CD14-positive monocyte (primary cell): ENCODE measurements around the gene SH3GL3. TPM values are rescaled to one million over a fixed set of nuclear protein-coding genes. Genes with fewer than 3 reads are reported as not detected.

Source experiments
- DNase-seq, 3 donors: peaks; one replicate each; pipeline ENCODE4 v3.0.0-alpha.2; 2011 to 2022
- H2AFZ ChIP-seq: 2 replicates; pipeline ENCODE4 v1.6.0; 2012; ENCODE audit warnings: mild to moderate bottlenecking, low read depth, low read length, inconsistent platforms; ENCODE audit not compliant: insufficient read depth, poor library complexity, severe bottlenecking
- H3K27ac ChIP-seq, 2 donors: 1 replicate in 1 of 2; 2 replicates in 1 of 2; pipeline ENCODE4 v1.5.1; 2012 to 2013; ENCODE audit warnings: low read length in 2 of 2, control low read depth in 1 of 2, inconsistent platforms in 1 of 2, low read depth in 1 of 2, mild to moderate bottlenecking in 1 of 2
- H3K27me3 ChIP-seq, 2 donors: one replicate each; pipeline versions ENCODE4 v1.6.0 to v1.6.1; 2011 to 2013; ENCODE audit warnings: low read length in 2 of 2; ENCODE audit not compliant: control insufficient read depth in 2 of 2, insufficient read depth in 2 of 2
- H3K36me3 ChIP-seq, 2 donors: replicated peaks in 1 of 2; 1 replicate in 1 of 2; 2 replicates in 1 of 2; pipeline versions ENCODE4 v1.5.1 to v1.6.1; 2012 to 2013; ENCODE audit warnings: low read length in 2 of 2, control low read depth in 1 of 2, inconsistent platforms in 1 of 2, mild to moderate bottlenecking in 1 of 2; ENCODE audit not compliant: insufficient read depth in 2 of 2, control insufficient read depth in 1 of 2
- H3K4me1 ChIP-seq, 2 donors: 1 replicate in 1 of 2; 2 replicates in 1 of 2; pipeline versions ENCODE4 v1.5.1 to v1.6.1; 2012 to 2013; ENCODE audit warnings: low read length in 2 of 2, control low read depth in 1 of 2, inconsistent platforms in 1 of 2, mild to moderate bottlenecking in 1 of 2, moderate library complexity in 1 of 2; ENCODE audit not compliant: insufficient read depth in 2 of 2, control insufficient read depth in 1 of 2
- H3K4me2 ChIP-seq: replicated peaks from 2 replicates; pipeline ENCODE3; 2012; ENCODE audit warnings: low read length, moderate library complexity, mild to moderate bottlenecking; ENCODE audit not compliant: poor library complexity, severe bottlenecking; ENCODE audit errors: extremely low read depth
- H3K4me3 ChIP-seq, 3 experiments: fragments of 200-600 bp in 1 of 3; sonication (generic) in 1 of 3; replicated peaks in 1 of 3; 1 replicate in 2 of 3; 2 replicates in 1 of 3; pipeline ENCODE4 v1.5.1; 2011 to 2013; ENCODE audit warnings: low read length in 3 of 3, mild to moderate bottlenecking in 3 of 3, control low read depth in 2 of 3, low read depth in 2 of 3, inconsistent platforms in 1 of 3, moderate library complexity in 1 of 3
- H3K79me2 ChIP-seq: 2 replicates; pipeline ENCODE4 v1.6.0; 2012; ENCODE audit warnings: mild to moderate bottlenecking, control low read depth, inconsistent platforms, low read length, moderate library complexity; ENCODE audit not compliant: insufficient read depth
- H3K9ac ChIP-seq: 2 replicates; pipeline ENCODE4 v1.6.0; 2017; ENCODE audit warnings: low read length, mild to moderate bottlenecking; ENCODE audit not compliant: insufficient read depth, poor library complexity, severe bottlenecking
- H3K9me3 ChIP-seq, 2 donors: replicated peaks in 1 of 2; 1 replicate in 1 of 2; 2 replicates in 1 of 2; pipeline versions ENCODE4 v1.5.1 to v1.6.1; 2012 to 2013; ENCODE audit warnings: low read length in 2 of 2, control low read depth in 1 of 2; ENCODE audit not compliant: control insufficient read depth in 1 of 2, insufficient read depth in 1 of 2
- H4K20me1 ChIP-seq: 2 replicates; pipeline ENCODE4 v1.6.0; 2012; ENCODE audit warnings: mild to moderate bottlenecking, low read length, control low read depth, moderate library complexity; ENCODE audit not compliant: insufficient read depth
- H3K27ac Mint-ChIP-seq, 7 donors: one replicate each; pipeline ENCODE4 v1.8.0; 2020; ENCODE audit warnings: mild to moderate bottlenecking in 7 of 7, mixed read lengths in 7 of 7, moderate library complexity in 6 of 7, inconsistent platforms in 2 of 7
- H3K27me3 Mint-ChIP-seq, 3 donors: one replicate each; pipeline ENCODE4 v1.8.0; 2021 to 2022; ENCODE audit warnings: low read depth in 3 of 3, mild to moderate bottlenecking in 3 of 3, mixed read lengths in 3 of 3, moderate library complexity in 3 of 3, inconsistent platforms in 1 of 3
- H3K36me3 Mint-ChIP-seq, 2 donors: one replicate each; pipeline ENCODE4 v1.8.0; 2020; ENCODE audit warnings: mixed read lengths in 2 of 2, inconsistent platforms in 1 of 2, mild to moderate bottlenecking in 1 of 2
- H3K4me1 Mint-ChIP-seq: one replicate; pipeline ENCODE4 v1.8.0; 2020; ENCODE audit warnings: mild to moderate bottlenecking, mixed read lengths
- H3K4me3 Mint-ChIP-seq, 2 donors: one replicate each; pipeline ENCODE4 v1.8.0; 2020; ENCODE audit warnings: mild to moderate bottlenecking in 2 of 2, mixed read lengths in 2 of 2, moderate library complexity in 1 of 2
- H3K9me3 Mint-ChIP-seq, 7 donors: one replicate each; pipeline ENCODE4 v1.8.0; 2020 to 2022; ENCODE audit warnings: mixed read lengths in 7 of 7, mild to moderate bottlenecking in 6 of 7, moderate library complexity in 6 of 7, inconsistent platforms in 2 of 7
- CTCF ChIP-seq: fragments of 200-600 bp; IDR thresholded peaks from one replicate; pipeline ENCODE4 v1.8.0; 2022; ENCODE audit warnings: antibody characterized with exemption, mild to moderate bottlenecking
- WGBS: methylation state at CpG from one replicate; pipeline ENCODE4 v1.1.5; 2013; ENCODE audit warnings: missing lambda C conversion rate; ENCODE audit not compliant: insufficient coverage; 5-methylcytosine and 5-hydroxymethylcytosine counted together
- intact Hi-C, 2 donors: fragments of 100-400 bp; cut with micrococcal nuclease; formaldehyde crosslinking; loops; one replicate each; pipeline versions ENCODE4 v1.15.0 to v1.15.1; 2023
- polyA plus RNA-seq, 3 donors: library from polyadenylated mRNA; depleted of rRNA in 1 of 3; unstranded in 2 of 3; stranded (reverse) in 1 of 3; fragments of 300-500 nt in 2 of 3; fragments of >200 nt in 1 of 3; fragmentation: Illumina TruSeq in 2 of 3; gene quantifications; 1 replicate in 2 of 3; 2 replicates in 1 of 3; pipeline ENCODE4 v1.2.3, GENCODE V29; 2012 to 2021

The SH3GL3 gene
- polyA plus RNA-seq, 3 donors: not detected

- WGBS: 94% methylated on average over 4 of the region's 14 CpGs
- H3K4me1 ChIP-seq: peaks cover 13 to 16% of the 10 kb centered on the region in 2 donors
- Mint-ChIP-seq H3K27ac (no peak overlapping the region), H3K9me3 (peaks cover 0 to 6% (median 2%) of the 10 kb centered on the region in 7 donors), H3K4me3 (peak overlapping the region in 1 of 2 donors; percentile 92), H3K4me1 (peaks cover 10% of the 10 kb centered on the region), H3K27me3 (peaks cover 42 to 55% (median 54%) of the 10 kb centered on the region in 3 donors), H3K36me3 (no peaks in the 10 kb centered on the region)
- no peak overlapping the region for H2AFZ ChIP-seq
- H3K27ac ChIP-seq: no peak overlapping the region
- H3K79me2 ChIP-seq: no peaks in the 10 kb centered on the region
- peak overlapping the region in 1 of 3 experiments; percentile 68 for H3K4me3 ChIP-seq
- TF ChIP-seq CTCF: no peak
- H3K9ac ChIP-seq: no peak overlapping the region
- no peaks in the 10 kb centered on the region for H3K36me3 ChIP-seq
- peak overlapping the region; percentile 73 for H3K4me2 ChIP-seq
- H4K20me1 ChIP-seq: no peaks in the 10 kb centered on the region
- H3K27me3 ChIP-seq: peaks cover 37 to 47% of the 10 kb centered on the region in 2 donors
- H3K9me3 ChIP-seq: peaks cover 4 to 9% of the 10 kb centered on the region in 2 donors
- no peak for DNase-seq
- intact Hi-C loops: no loop called here
Observed at GRCh38 chr15:83446417-83446816, 724 bp upstream of the SH3GL3 start.

- no peaks in the 10 kb centered on the region for H4K20me1 ChIP-seq
- H2AFZ ChIP-seq: no peak overlapping the region
- TF ChIP-seq CTCF: no peak
- Mint-ChIP-seq H3K4me1 (peaks cover 10% of the 10 kb centered on the region), H3K9me3 (peaks cover 0 to 6% (median 2%) of the 10 kb centered on the region in 7 donors), H3K27ac (no peak overlapping the region), H3K36me3 (no peaks in the 10 kb centered on the region), H3K27me3 (peaks cover 40 to 48% (median 48%) of the 10 kb centered on the region in 3 donors), H3K4me3 (peak overlapping the region in 1 of 2 donors; percentile 53)
- no peak for DNase-seq
- intact Hi-C loops: no loop called here
- H3K27me3 ChIP-seq: peaks cover 37 to 47% of the 10 kb centered on the region in 2 donors
- no peak overlapping the region for H3K4me2 ChIP-seq
- WGBS: 42% methylated on average over 2 of the region's 3 CpGs
- H3K4me1 ChIP-seq: peaks cover 13 to 16% of the 10 kb centered on the region in 2 donors
- no peak overlapping the region for H3K9ac ChIP-seq
- no peaks in the 10 kb centered on the region for H3K79me2 ChIP-seq
- H3K9me3 ChIP-seq: peaks cover 4 to 9% of the 10 kb centered on the region in 2 donors
- no peak overlapping the region for H3K27ac ChIP-seq
- H3K36me3 ChIP-seq: no peaks in the 10 kb centered on the region
- no peak overlapping the region for H3K4me3 ChIP-seq
Observed at GRCh38 chr15:83449250-83449671, 2.1 kb downstream of the SH3GL3 start.
